Stomach (tissue), 4 donors: Measurements from ENCODE around the gene TMEM247.

Source experiments
- EP300 ChIP-seq: sonication (generic); formaldehyde crosslinking; IDR thresholded peaks from one replicate; pipeline ENCODE4 v1.6.1; 2017; ENCODE audit warnings: antibody characterized with exemption
- TF ChIP-seq, protein P1 (sequence below), 7 experiments: fragments of 450-650 bp in 4 of 7; fragments of 200-600 bp in 3 of 7; sonication (generic) in 3 of 7; IDR thresholded peaks; one replicate each; pipeline ENCODE4 v1.5.1; 2016 to 2019; ENCODE audit warnings: antibody characterized with exemption in 7 of 7, control low read depth in 2 of 7, mild to moderate bottlenecking in 1 of 7

GRCh38 chr2:46447649-46448048 is 31.7 kb upstream of the TMEM247 start:
- TF ChIP-seq, protein P1, sequence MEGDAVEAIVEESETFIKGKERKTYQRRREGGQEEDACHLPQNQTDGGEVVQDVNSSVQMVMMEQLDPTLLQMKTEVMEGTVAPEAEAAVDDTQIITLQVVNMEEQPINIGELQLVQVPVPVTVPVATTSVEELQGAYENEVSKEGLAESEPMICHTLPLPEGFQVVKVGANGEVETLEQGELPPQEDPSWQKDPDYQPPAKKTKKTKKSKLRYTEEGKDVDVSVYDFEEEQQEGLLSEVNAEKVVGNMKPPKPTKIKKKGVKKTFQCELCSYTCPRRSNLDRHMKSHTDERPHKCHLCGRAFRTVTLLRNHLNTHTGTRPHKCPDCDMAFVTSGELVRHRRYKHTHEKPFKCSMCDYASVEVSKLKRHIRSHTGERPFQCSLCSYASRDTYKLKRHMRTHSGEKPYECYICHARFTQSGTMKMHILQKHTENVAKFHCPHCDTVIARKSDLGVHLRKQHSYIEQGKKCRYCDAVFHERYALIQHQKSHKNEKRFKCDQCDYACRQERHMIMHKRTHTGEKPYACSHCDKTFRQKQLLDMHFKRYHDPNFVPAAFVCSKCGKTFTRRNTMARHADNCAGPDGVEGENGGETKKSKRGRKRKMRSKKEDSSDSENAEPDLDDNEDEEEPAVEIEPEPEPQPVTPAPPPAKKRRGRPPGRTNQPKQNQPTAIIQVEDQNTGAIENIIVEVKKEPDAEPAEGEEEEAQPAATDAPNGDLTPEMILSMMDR (IDR thresholded peaks at IDR 0.05), result no peak
- TF ChIP-seq EP300, result no peak
